Activated CD4-positive, alpha-beta T cell treated with anti-CD3 and anti-CD28 coated beads, Interleukin-2, amount 10 ng/mL, durations not matched to agents 24 days and 14 days (primary cell): ENCODE measurements around the gene ANKMY1. TPM values are rescaled to one million over a fixed set of nuclear protein-coding genes. Genes with fewer than 3 reads are reported as not detected.

Experiments used
- DNase-seq: peaks from one replicate; pipeline ENCODE4 v3.0.0; 2022
- H3K27ac Mint-ChIP-seq: one replicate; pipeline ENCODE4 v1.8.0; 2022; ENCODE audit warnings: mild to moderate bottlenecking, mixed read lengths
- H3K27me3 Mint-ChIP-seq: one replicate; pipeline ENCODE4 v1.8.0; 2022; ENCODE audit warnings: mixed read lengths
- H3K36me3 Mint-ChIP-seq: one replicate; pipeline ENCODE4 v1.8.0; 2022; ENCODE audit warnings: low read depth, mild to moderate bottlenecking, mixed read lengths
- H3K4me1 Mint-ChIP-seq: one replicate; pipeline ENCODE4 v1.8.0; 2021; ENCODE audit warnings: mixed read lengths
- H3K4me3 Mint-ChIP-seq: one replicate; pipeline ENCODE4 v1.8.0; 2022; ENCODE audit warnings: mild to moderate bottlenecking, moderate library complexity, mixed read lengths
- H3K9me3 Mint-ChIP-seq: one replicate; pipeline ENCODE4 v1.8.0; 2021; ENCODE audit warnings: mixed read lengths
- intact Hi-C: fragments of 100-400 bp; cut with micrococcal nuclease; formaldehyde crosslinking; loops from one replicate; pipeline ENCODE4 v1.15.1; 2023
- total RNA-seq: library from RNA; stranded (reverse); gene quantifications from 2 replicates; pipeline ENCODE4 v1.2.3, GENCODE V29; 2022

ANKMY1 gene
- total RNA-seq, 1 donor from 2014 or later: 24.8 TPM

DNA sequence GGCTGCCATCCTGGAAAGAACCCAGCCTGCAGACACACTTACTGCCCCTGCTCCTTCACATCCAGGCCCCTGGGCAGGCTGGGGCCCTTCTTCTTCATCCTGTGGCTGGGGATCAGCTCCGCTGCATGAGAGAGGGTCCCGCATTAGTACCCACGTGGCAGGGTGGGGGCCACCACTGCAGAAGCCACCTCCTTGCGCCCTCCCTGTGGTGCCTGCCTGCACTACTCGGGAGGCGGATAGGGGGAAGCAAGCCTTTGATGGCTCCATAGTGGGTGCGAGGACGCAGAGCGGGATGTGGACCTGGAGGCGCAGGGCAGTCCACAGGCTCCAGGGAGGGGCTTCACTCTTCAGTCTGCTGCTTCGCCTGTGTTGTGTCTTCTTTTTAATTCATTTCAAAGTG, 75.6 kb downstream of the ANKMY1 start:
- H3K27me3 Mint-ChIP-seq: no peaks in the 10 kb centered on the region
- no peak overlapping the region for H3K27ac Mint-ChIP-seq
- DNase-seq: peak; percentile 50
- intact Hi-C loops: no loop called here
- no peaks in the 10 kb centered on the region for H3K36me3 Mint-ChIP-seq
- no peak overlapping the region for H3K4me3 Mint-ChIP-seq
- peaks cover 9% of the 10 kb centered on the region for H3K9me3 Mint-ChIP-seq
- H3K4me1 Mint-ChIP-seq: no peaks in the 10 kb centered on the region

DNA sequence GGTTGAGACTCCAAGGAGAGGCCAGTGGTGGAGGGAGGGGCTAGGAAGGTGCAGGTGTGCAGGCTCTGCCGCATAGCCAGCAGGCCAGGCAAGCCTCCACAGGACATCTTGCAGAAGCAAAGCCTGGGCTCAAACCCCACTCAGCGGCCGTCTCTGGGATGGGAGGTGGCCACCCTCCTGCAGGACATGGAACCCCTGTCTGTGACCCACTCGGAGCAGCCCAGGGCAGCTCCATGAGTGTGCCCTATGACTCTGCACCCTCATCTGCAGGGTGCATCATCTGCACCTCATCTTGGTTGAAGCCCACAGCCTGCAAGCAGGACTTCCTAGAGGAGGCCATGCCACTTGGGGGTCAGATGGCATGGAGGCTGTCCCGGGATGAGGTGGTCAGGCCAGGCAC, 76.1 kb downstream of the ANKMY1 start:
- H3K27me3 Mint-ChIP-seq: no peaks in the 10 kb centered on the region
- no peak overlapping the region for H3K27ac Mint-ChIP-seq
- DNase-seq: no peak
- peaks cover 5% of the 10 kb centered on the region for H3K9me3 Mint-ChIP-seq
- no peak overlapping the region for H3K4me3 Mint-ChIP-seq
- H3K36me3 Mint-ChIP-seq: no peaks in the 10 kb centered on the region
- intact Hi-C loops: no loop called here
- H3K4me1 Mint-ChIP-seq: no peaks in the 10 kb centered on the region

DNA sequence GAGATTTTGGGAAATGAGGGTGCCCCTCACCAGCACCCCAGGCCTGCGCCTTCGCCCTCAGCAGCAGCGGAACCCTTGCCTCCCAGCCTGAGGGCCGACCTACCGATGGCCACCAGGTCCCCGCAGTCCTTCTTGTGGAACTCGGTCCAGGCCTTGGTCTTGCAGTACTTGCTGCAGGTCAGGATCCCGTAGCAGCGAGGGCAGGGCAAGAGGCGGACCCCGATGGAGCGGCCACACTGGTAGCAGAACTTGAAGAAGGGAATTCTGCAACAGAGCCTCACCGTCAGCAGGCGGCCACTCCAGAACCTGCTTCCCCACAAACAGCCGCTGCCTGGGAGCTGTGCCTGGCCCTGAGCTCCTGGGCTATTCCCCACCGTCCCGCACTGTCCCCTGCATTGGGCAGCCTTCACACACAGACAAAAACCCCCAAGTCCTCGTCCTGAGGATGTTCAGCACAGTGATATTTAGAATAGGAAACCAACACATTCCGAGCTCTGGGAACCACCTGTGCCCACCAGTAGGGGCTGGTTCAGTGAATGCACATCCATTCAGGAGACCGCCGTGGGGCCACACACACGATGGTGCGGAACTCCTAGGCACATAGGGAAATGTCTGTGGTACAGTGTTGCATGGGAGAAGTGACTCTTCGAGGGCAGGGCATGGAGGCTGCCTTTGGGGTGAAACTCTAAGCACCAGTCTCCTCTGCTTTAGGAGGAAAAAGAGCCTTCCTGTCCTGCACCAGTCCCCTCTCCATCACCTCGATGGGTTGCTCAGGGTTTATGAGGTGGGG, 76.8 kb downstream of the ANKMY1 start:
- Mint-ChIP-seq H3K27ac (no peak overlapping the region), H3K36me3 (peaks cover 2% of the 10 kb centered on the region), H3K4me1 (no peaks in the 10 kb centered on the region), H3K27me3 (no peaks in the 10 kb centered on the region), H3K4me3 (no peak overlapping the region), H3K9me3 (peaks cover 9% of the 10 kb centered on the region)
- intact Hi-C loops: no loop called here
- DNase-seq: no peak

DNA sequence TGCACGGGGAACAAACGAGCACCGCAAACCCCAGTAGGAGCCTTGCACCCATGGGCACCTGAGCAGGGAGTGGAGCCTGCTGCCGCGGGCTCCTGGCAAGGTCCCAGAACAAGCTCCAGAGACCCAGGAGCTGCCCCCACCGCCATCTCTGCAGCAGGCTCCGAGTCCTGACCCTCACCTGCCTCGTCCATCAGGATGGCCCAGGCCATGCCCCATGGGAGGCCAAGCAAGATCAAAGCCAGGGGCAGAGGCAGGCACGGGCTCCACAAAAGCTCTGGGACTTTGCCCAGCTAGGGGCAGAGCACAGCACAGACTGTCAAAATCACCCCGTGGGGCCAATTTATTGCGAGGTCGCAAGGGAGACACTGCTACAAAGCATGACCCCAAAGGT, 78.7 kb downstream of the ANKMY1 start:
- Mint-ChIP-seq H3K9me3 (peaks cover 12% of the 10 kb centered on the region), H3K4me1 (no peaks in the 10 kb centered on the region), H3K27ac (no peak overlapping the region), H3K36me3 (peaks cover 2% of the 10 kb centered on the region), H3K27me3 (no peaks in the 10 kb centered on the region), H3K4me3 (no peak overlapping the region)
- intact Hi-C loops: no loop called here
- DNase-seq: no peak

DNA sequence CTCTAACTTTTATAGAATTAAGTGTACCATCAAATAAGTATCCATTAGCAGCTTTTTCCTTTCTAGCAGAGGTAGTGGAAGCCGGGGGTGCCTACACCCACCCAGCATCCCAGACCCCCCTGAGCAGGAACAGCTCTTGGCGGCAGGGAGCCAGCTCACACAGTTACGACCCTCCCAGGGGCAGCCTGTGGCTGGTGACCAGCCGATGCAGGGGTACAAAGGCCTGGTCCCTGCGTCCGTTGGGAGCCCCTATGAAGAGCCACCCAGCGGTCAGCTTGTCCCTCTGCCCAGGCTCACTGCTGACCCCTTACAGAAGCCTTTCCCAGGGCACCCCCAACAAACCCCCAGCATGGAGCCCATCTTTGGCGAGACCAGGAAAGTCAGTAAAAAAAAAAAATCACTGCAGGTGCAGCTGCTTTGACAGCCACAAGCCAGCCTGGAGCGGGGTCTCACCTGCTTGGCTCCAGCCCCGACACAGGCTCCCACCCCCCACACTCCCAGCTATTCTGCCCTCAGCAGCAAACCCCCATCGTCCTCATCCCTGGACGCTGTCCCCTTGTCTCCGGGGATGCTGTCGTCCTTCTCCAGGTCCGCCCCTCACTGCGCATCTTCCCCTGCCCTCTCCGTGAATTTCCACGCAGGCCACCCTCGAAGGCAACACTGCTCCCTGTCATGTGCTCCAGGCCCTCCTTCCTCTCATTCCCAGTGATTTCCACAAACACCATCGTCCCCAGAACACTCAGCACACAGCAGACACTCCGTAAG, 79.3 kb downstream of the ANKMY1 start:
- intact Hi-C loops: no loop called here
- Mint-ChIP-seq H3K4me3 (no peak overlapping the region), H3K27ac (no peak overlapping the region), H3K27me3 (no peaks in the 10 kb centered on the region), H3K9me3 (peaks cover 11% of the 10 kb centered on the region), H3K4me1 (no peaks in the 10 kb centered on the region), H3K36me3 (peaks cover 6% of the 10 kb centered on the region)
- DNase-seq: no peak

DNA sequence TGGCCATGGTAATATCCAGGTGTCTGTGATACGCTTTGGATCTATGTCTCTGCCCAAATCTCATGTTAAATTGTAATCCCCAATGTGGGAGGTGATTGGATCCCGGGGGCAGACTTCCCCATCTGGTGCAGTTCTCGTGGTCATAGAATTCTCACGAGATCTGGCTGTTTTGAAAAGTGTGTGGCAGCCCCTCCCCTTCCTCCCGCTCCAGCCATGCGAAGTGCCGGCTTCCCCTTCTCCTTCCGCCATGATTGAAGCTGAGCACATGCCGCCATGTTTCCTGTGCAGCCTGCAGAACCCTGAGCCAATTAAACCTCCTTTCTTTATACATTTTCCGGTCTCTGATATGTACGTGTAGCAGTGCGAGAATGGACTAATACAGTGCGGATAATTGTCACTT, 79.9 kb downstream of the ANKMY1 start:
- H3K9me3 Mint-ChIP-seq: peaks cover 11% of the 10 kb centered on the region
- no peaks in the 10 kb centered on the region for H3K27me3 Mint-ChIP-seq
- no peak overlapping the region for H3K27ac Mint-ChIP-seq
- peaks cover 8% of the 10 kb centered on the region for H3K36me3 Mint-ChIP-seq
- H3K4me1 Mint-ChIP-seq: no peaks in the 10 kb centered on the region
- H3K4me3 Mint-ChIP-seq: no peak overlapping the region
- DNase-seq: no peak
- intact Hi-C loops: no loop called here

DNA sequence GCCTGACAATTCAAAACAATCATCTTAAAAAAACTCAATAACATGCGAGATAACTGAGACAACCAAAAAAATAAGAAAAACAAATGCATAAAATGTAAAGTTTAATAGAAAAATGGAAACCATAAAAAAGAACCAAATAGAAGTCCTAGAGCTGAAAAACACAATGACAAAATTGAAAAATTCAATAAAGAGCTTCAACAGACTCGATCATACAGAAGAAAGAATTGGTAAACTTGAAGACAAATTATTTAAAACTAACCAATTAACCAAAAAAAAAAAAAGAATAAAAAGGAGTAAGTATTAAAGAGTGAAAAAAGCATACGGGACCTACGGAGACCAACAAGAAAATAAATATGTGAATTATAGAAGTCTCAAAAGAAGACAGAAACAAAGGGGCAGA, 84.6 kb downstream of the ANKMY1 start:
- no peak overlapping the region for H3K4me3 Mint-ChIP-seq
- H3K27me3 Mint-ChIP-seq: no peaks in the 10 kb centered on the region
- no peaks in the 10 kb centered on the region for H3K4me1 Mint-ChIP-seq
- H3K27ac Mint-ChIP-seq: no peak overlapping the region
- H3K9me3 Mint-ChIP-seq: peaks cover 11% of the 10 kb centered on the region
- H3K36me3 Mint-ChIP-seq: peaks cover 9% of the 10 kb centered on the region
- intact Hi-C loops: no loop called here
- DNase-seq: no peak

DNA sequence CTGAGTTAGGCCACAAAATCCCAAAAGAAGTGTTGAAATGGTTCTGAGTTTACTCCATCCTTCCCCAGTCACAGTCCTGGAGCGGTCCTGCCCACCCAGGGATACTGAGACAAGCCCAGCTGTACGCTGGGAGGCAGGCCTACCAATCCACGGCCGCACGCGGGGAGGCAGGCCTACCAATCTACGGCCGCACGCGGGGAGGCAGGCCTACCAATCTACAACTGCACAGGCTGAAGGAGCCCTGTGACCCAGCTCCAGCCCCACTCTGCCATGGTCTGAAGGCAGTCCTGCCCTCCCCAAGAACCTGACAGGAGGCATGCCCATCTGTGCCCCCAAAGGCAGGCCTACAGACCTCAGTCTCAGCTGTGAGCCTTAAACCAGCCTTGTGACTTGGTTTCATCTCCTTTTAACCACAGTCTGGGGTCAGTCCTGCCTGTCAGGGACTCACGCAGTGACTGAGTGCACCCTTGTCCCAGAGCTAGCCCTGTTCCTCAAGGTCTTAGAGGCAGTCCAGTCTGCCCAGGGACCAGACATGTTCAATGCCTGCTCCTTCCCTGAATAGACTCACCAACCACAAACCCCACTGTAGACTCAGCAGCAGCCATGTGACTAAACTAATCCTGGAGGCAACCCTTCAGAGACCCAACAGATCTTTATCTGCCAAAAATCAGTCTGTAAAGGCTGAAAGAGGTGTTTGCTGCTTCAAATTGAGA, 85.6 kb downstream of the ANKMY1 start:
- Mint-ChIP-seq H3K9me3 (peaks cover 11% of the 10 kb centered on the region), H3K27me3 (no peaks in the 10 kb centered on the region), H3K4me3 (no peak overlapping the region), H3K36me3 (peaks cover 9% of the 10 kb centered on the region), H3K27ac (no peak overlapping the region), H3K4me1 (no peaks in the 10 kb centered on the region)
- intact Hi-C loops: no loop called here
- no peak for DNase-seq

DNA sequence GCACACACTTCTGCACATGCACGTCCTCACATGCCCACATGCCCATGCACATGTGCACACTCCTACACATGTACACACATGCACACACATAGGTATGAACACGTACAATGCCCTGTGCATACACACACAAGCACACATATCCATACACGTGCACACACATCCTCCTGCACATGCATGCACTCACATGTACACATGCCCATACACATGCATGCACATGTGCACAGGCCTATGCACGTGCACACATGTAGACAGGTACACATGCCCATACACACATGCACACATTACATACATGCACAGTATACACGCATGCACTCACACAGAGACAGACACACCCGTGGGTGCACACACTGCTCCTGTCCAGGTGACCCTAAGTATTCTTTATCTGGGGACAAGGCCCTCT, 88.0 kb downstream of the ANKMY1 start:
- Mint-ChIP-seq H3K27me3 (no peaks in the 10 kb centered on the region), H3K36me3 (peaks cover 7% of the 10 kb centered on the region), H3K9me3 (peaks cover 5% of the 10 kb centered on the region), H3K4me3 (no peak overlapping the region), H3K27ac (no peak overlapping the region), H3K4me1 (no peaks in the 10 kb centered on the region)
- no peak for DNase-seq
- intact Hi-C loops: no loop called here

DNA sequence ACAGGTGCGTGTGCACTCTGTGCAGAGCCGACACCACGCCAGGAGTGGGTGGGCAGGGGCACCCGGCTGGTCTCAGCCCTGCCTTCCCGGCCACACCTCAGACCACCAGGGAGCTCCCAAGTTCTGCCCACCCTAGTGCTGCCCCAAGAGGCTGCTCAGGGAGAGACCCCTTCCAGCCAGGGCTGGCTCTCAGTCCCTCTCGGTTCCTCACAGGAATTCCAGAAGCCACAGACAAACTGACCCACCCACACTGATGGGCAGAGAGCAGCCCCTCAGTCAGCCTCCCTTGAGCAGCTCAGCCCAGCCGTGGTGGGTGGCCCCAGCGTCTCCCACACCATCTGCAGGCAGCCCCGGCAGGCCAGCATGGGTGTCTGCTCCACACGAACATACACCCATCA, 88.5 kb downstream of the ANKMY1 start:
- H3K4me1 Mint-ChIP-seq: no peaks in the 10 kb centered on the region
- intact Hi-C loops: no loop called here
- H3K4me3 Mint-ChIP-seq: no peak overlapping the region
- peaks cover 7% of the 10 kb centered on the region for H3K36me3 Mint-ChIP-seq
- no peak overlapping the region for H3K27ac Mint-ChIP-seq
- no peaks in the 10 kb centered on the region for H3K27me3 Mint-ChIP-seq
- peaks cover 5% of the 10 kb centered on the region for H3K9me3 Mint-ChIP-seq
- DNase-seq: no peak

DNA sequence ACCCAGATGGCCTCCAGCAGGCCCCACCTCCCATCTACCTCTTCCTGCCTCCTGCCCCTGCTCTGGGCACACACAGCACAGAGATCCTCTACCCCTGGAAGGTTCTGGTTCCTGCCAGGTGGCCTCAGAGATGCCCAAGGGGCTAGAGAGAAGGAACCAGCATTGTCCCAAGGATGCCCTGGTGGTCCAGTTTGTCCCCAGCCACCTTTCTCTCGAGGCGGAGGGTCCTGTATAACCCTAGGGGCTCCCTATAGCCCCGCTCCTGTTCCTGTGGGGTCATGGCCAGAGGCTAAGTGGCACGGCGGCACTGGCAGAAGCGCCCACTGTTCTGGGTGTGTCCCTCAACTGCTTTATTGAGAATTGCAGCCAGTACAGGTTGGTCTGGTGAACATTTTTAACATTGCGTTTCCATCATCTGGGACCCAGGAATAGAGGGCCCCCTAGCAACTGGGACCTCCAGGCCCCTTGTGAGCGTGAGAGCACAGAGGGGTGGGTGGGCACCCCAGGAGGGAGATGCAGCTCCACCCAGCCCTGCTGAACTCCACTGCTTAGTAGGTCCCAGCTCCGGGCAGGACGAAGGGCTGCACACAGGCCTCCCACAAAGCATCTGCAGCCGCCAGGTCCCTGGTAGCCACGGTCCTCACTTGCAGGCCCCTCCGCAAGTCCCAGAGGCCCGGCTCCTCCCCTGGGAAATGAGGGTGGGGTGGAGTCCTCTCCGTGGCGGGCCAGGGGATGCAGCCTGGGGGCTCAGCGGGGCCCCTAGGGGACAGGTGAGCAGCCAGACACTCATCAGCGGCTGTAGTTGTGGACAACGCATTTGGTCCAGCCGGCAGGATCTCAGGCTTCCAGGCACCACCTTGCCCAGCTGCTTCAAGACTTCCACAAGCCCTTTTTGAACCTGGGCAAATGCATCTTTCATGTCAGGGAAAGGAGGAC, 89.2 kb downstream of the ANKMY1 start:
- Mint-ChIP-seq H3K27ac (no peak overlapping the region), H3K27me3 (no peaks in the 10 kb centered on the region), H3K9me3 (peaks cover 2% of the 10 kb centered on the region), H3K36me3 (peaks cover 4% of the 10 kb centered on the region), H3K4me3 (no peak overlapping the region), H3K4me1 (no peaks in the 10 kb centered on the region)
- intact Hi-C loops: no loop called here
- DNase-seq: no peak

DNA sequence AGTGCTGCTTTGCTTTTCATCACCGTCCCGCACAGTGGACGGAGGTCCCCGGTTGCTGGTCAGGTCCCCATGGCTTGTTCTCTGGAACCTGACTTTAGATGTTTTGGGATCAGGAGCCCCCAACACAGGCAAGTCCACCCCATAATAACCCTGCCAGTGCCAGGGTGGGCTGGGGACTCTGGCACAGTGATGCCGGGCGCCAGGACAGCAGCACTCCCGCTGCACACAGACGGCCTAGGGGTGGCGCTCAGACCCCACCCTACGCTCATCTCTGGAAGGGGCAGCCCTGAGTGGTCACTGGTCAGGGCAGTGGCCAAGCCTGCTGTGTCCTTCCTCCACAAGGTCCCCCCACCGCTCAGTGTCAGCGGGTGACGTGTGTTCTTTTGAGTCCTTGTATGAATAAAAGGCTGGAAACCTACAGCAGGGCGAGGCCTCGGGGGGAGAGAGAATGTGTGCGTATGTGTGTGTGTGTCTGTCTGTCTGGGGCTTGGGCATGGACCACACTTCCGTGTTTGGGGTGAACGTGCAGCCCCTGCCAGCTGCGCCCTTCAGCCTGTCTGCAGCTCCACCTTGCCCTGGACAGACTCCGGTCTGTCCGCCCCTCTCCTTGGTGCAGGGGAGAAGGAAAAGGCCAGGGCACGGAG, 90.0 kb downstream of the ANKMY1 start:
- Mint-ChIP-seq H3K4me1 (no peaks in the 10 kb centered on the region), H3K27ac (no peak overlapping the region), H3K4me3 (no peak overlapping the region), H3K27me3 (no peaks in the 10 kb centered on the region), H3K36me3 (peaks cover 2% of the 10 kb centered on the region), H3K9me3 (no peaks in the 10 kb centered on the region)
- no peak for DNase-seq
- intact Hi-C loops: no loop called here

DNA sequence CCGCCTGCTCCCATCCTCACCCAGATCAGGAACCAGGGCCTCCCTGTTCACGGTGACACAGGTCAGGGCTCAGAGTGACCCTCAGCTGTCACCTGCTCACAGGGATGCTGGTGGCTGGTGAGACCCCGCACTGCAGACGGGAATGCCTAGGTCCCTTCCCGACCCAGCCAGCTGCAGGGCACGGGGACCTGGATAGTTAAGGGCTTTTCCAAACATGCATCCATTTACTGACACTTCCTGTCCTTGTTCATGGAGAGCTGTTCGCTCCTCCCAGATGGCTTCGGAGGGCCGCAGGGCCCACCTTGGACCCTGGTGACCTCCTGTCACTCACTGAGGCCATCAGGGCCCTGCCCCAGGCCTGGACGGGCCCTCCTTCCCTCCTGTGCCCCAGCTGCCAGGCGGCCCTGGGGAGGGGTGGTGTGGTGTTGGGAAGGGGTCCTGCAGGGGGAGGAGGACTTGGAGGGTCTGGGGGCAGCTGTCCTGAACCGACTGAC, 90.6 kb downstream of the ANKMY1 start:
- DNase-seq: no peak
- Mint-ChIP-seq H3K4me3 (no peak overlapping the region), H3K36me3 (no peaks in the 10 kb centered on the region), H3K27ac (no peak overlapping the region), H3K4me1 (no peaks in the 10 kb centered on the region), H3K9me3 (no peaks in the 10 kb centered on the region), H3K27me3 (no peaks in the 10 kb centered on the region)
- intact Hi-C loops: no loop called here
